Measurements from ENCODE around the gene ALX4. TPM values are rescaled to one million over a fixed set of nuclear protein-coding genes. Genes with fewer than 3 reads are reported as not detected.

ALX4 gene
- total RNA-seq, 4 donors from 2014 or later, result under 0.01 to 0.17 TPM; not detected in 2

GRCh38 chr11:44270403-44271273, 39.3 kb downstream of the ALX4 start:
- TF ChIP-seq CTCF (IDR thresholded peaks at IDR 0.05; ENCODE audit: low read depth), result no peak

- TF ChIP-seq CTCF (IDR thresholded peaks at IDR 0.05; ENCODE audit: low read depth), result no peak
Observed at GRCh38 chr11:44269369-44270351, 40.3 kb downstream of the ALX4 start.

GRCh38 chr11:44268614-44269080, 41.3 kb downstream of the ALX4 start:
- TF ChIP-seq CTCF (IDR thresholded peaks at IDR 0.05; ENCODE audit: low read depth), result no peak

GRCh38 chr11:44267750-44268613, 42.0 kb downstream of the ALX4 start:
- no peak for TF ChIP-seq CTCF (IDR thresholded peaks at IDR 0.05; ENCODE audit: low read depth)

GRCh38 chr11:44267006-44267749, 42.8 kb downstream of the ALX4 start:
- TF ChIP-seq CTCF (IDR thresholded peaks at IDR 0.05; ENCODE audit: low read depth), result no peak

GRCh38 chr11:44266056-44266780, 43.7 kb downstream of the ALX4 start:
- TF ChIP-seq CTCF (IDR thresholded peaks at IDR 0.05; ENCODE audit: low read depth), result no peak
